Measurements from ENCODE around the gene BOLA1. TPM values are rescaled to one million over a fixed set of nuclear protein-coding genes. Genes with fewer than 3 reads are reported as not detected.

BOLA1 gene
- total and polyA plus RNA-seq, 2 of the 13 experiments (the other 11 are each of a cell fraction or from before 2014, with no cell fraction given): 3.2 to 4.2 TPM

DNA sequence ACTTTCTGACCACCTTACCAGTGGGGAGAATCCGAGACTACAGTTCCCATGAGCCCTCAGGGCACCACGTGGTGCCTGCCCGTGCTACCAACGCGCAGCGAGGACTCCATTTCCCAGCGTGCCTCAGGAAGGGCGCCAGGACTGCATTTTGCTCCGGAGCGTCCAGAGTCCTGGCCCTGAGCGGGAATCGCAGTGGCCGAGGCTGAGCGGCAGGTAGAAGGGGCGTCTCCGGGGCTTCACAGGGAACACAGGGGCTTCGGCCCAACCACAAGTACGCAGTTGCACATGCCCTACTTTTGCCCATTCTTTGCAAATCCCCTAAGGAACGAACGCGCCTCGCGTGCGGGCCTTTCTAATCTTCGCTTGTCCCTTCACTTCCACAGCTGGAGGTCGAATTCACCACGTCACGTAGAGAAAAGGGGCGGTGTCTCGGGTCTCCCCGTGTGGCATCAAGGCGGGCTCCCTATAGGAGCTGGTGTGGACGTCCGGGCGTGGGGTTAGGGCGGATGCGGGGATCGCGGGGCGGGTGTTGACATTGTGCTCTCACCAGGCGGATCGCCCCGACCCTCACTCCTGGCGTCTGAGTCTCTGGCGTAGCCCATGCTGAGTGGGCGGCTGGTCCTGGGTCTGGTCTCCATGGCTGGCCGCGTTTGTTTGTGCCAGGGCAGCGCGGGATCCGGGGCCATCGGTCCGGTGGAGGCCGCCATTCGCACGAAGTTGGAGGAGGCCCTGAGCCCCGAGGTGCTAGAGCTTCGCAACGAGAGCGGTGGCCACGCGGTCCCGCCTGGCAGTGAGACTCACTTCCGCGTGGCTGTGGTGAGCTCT, at the start of gene BOLA1 (continued):
- TF ChIP-seq, protein P1, sequence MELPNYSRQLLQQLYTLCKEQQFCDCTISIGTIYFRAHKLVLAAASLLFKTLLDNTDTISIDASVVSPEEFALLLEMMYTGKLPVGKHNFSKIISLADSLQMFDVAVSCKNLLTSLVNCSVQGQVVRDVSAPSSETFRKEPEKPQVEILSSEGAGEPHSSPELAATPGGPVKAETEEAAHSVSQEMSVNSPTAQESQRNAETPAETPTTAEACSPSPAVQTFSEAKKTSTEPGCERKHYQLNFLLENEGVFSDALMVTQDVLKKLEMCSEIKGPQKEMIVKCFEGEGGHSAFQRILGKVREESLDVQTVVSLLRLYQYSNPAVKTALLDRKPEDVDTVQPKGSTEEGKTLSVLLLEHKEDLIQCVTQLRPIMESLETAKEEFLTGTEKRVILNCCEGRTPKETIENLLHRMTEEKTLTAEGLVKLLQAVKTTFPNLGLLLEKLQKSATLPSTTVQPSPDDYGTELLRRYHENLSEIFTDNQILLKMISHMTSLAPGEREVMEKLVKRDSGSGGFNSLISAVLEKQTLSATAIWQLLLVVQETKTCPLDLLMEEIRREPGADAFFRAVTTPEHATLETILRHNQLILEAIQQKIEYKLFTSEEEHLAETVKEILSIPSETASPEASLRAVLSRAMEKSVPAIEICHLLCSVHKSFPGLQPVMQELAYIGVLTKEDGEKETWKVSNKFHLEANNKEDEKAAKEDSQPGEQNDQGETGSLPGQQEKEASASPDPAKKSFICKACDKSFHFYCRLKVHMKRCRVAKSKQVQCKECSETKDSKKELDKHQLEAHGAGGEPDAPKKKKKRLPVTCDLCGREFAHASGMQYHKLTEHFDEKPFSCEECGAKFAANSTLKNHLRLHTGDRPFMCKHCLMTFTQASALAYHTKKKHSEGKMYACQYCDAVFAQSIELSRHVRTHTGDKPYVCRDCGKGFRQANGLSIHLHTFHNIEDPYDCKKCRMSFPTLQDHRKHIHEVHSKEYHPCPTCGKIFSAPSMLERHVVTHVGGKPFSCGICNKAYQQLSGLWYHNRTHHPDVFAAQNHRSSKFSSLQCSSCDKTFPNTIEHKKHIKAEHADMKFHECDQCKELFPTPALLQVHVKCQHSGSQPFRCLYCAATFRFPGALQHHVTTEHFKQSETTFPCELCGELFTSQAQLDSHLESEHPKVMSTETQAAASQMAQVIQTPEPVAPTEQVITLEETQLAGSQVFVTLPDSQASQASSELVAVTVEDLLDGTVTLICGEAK (IDR thresholded peaks at IDR 0.05): no peak
- TF ChIP-seq, protein P1 (CRISPR knock-in tag; IDR thresholded peaks at IDR 0.05): peak; percentile 60; the same call in 1 of the 2 replicates
- TF ChIP-seq, protein P2, sequence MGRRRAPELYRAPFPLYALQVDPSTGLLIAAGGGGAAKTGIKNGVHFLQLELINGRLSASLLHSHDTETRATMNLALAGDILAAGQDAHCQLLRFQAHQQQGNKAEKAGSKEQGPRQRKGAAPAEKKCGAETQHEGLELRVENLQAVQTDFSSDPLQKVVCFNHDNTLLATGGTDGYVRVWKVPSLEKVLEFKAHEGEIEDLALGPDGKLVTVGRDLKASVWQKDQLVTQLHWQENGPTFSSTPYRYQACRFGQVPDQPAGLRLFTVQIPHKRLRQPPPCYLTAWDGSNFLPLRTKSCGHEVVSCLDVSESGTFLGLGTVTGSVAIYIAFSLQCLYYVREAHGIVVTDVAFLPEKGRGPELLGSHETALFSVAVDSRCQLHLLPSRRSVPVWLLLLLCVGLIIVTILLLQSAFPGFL (CRISPR knock-in tag; IDR thresholded peaks at IDR 0.05): no peak
- TF ChIP-seq ZNF350 (CRISPR knock-in tag; IDR thresholded peaks at IDR 0.05; ENCODE audit: borderline replicate concordance, low read depth) (peak; percentile 39; the same call in 1 of the 2 replicates), MAF1 (CRISPR knock-in tag; IDR thresholded peaks at IDR 0.05; ENCODE audit: borderline replicate concordance) (no peak), DR1 (CRISPR knock-in tag; IDR thresholded peaks at IDR 0.05) (peak; percentile 33; the same call in 1 of the 2 replicates), ZFY (CRISPR knock-in tag; IDR thresholded peaks at IDR 0.05) (peak; percentile 85), HOXA3 (CRISPR knock-in tag; IDR thresholded peaks at IDR 0.05) (peak; percentile 90), ZNF33A (CRISPR knock-in tag; IDR thresholded peaks at IDR 0.05; ENCODE audit: borderline replicate concordance) (0 out of 2 replicates have a peak, but pooled peaks have one; percentile 41), ZNF263 (CRISPR knock-in tag; IDR thresholded peaks at IDR 0.05) (no peak), HOXA9 (CRISPR knock-in tag; IDR thresholded peaks at IDR 0.05; ENCODE audit: borderline replicate concordance) (peak; percentile 52; the same call in 1 of the 2 replicates), BHLHE40 (IDR thresholded peaks at IDR 0.05; ENCODE audit: low read length) (peak; percentile 45; the same call in 1 of the 2 replicates), HDAC1 (CRISPR knock-in tag; IDR thresholded peaks at IDR 0.05) (peak; percentile 55), ESRRA (CRISPR knock-in tag; IDR thresholded peaks at IDR 0.05; ENCODE audit: low read depth) (0 out of 2 replicates have a peak, but pooled peaks have one; percentile 27), CREB1 (IDR thresholded peaks at IDR 0.05) (peak; percentile 42; the same call in 1 of the 2 replicates), CREB1 (CRISPR knock-in tag; IDR thresholded peaks at IDR 0.05) (peak; percentile 82)
- TF ChIP-seq, protein P3, sequence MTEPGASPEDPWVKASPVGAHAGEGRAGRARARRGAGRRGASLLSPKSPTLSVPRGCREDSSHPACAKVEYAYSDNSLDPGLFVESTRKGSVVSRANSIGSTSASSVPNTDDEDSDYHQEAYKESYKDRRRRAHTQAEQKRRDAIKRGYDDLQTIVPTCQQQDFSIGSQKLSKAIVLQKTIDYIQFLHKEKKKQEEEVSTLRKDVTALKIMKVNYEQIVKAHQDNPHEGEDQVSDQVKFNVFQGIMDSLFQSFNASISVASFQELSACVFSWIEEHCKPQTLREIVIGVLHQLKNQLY (CRISPR knock-in tag; IDR thresholded peaks at IDR 0.05): no peak
- TF ChIP-seq, protein P4, sequence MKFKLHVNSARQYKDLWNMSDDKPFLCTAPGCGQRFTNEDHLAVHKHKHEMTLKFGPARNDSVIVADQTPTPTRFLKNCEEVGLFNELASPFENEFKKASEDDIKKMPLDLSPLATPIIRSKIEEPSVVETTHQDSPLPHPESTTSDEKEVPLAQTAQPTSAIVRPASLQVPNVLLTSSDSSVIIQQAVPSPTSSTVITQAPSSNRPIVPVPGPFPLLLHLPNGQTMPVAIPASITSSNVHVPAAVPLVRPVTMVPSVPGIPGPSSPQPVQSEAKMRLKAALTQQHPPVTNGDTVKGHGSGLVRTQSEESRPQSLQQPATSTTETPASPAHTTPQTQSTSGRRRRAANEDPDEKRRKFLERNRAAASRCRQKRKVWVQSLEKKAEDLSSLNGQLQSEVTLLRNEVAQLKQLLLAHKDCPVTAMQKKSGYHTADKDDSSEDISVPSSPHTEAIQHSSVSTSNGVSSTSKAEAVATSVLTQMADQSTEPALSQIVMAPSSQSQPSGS (CRISPR knock-in tag; IDR thresholded peaks at IDR 0.05): peak; percentile 75

All from HepG2 (cell line).